IPS-NIHi7 (cell line): ENCODE data around the gene CBLN2.

Experiments
- DNase-seq: peaks from one replicate; pipeline ENCODE4 v3.0.0; 2012; ENCODE audit warnings: mixed read lengths; ENCODE audit errors: extremely low spot score

Gene CBLN2

GRCh38 chr18:72544092-72544886, at the start of gene CBLN2:
TSS of gene CBLN2 (minus strand) at chr18:72544342. CDS start at chr18:72542160, 2,182 bp downstream.
- no peak for DNase-seq

- no peak for DNase-seq
Measured at GRCh38 chr18:72588360-72588759, 44.2 kb upstream of the CBLN2 start.

GRCh38 chr18:72584787-72585186, 40.6 kb upstream of the CBLN2 start:
- DNase-seq = no peak

GRCh38 chr18:72581976-72582375, 37.8 kb upstream of the CBLN2 start:
- no peak for DNase-seq

GRCh38 chr18:72572896-72573295, 28.8 kb upstream of the CBLN2 start:
- DNase-seq = no peak

GRCh38 chr18:72566290-72566689, 22.1 kb upstream of the CBLN2 start:
- DNase-seq = no peak

GRCh38 chr18:72555968-72556367, 11.8 kb upstream of the CBLN2 start:
- no peak for DNase-seq

GRCh38 chr18:72555101-72555500, 11.0 kb upstream of the CBLN2 start:
- DNase-seq = no peak

GRCh38 chr18:72543357-72544055, 636 bp downstream of the CBLN2 start:
- DNase-seq = no peak

- DNase-seq = no peak
Measured at GRCh38 chr18:72542984-72543356, 1.2 kb downstream of the CBLN2 start.

- no peak for DNase-seq
Measured at GRCh38 chr18:72542342-72542741, 1.8 kb downstream of the CBLN2 start.

- DNase-seq = no peak
Measured at GRCh38 chr18:72541871-72542332, 2.2 kb downstream of the CBLN2 start.

GRCh38 chr18:72539901-72540300, 4.2 kb downstream of the CBLN2 start:
- no peak for DNase-seq

- no peak for DNase-seq
Measured at GRCh38 chr18:72530622-72531021, 13.5 kb downstream of the CBLN2 start.

GRCh38 chr18:72504866-72505265, 39.3 kb downstream of the CBLN2 start:
- DNase-seq = no peak

GRCh38 chr18:72502671-72503431, 41.3 kb downstream of the CBLN2 start:
- DNase-seq = no peak

- DNase-seq = no peak
Measured at GRCh38 chr18:72492497-72492896, 51.6 kb downstream of the CBLN2 start.
